GM13976 (cell line): ENCODE measurements around the gene USE1.
"Not testable (repeated sequence)": the region's sequence is repeated elsewhere in the genome, so short reads cannot be mapped to it uniquely, and the experiment has no call there.

Experiments used
- DNase-seq: peaks from one replicate; pipeline ENCODE4 v3.0.0; 2012; ENCODE audit warnings: low spot score
- CTCF ChIP-seq: IDR thresholded peaks from 2 replicates; pipeline ENCODE4 v1.5.1; 2012; ENCODE audit warnings: borderline replicate concordance, mild to moderate bottlenecking; ENCODE audit not compliant: insufficient read depth; ENCODE audit errors: extremely low read depth, missing control alignments, control extremely low read depth
- in situ Hi-C: fragments of 300-500 bp; cut with MboI; formaldehyde crosslinking; loops from one replicate; pipeline ENCODE4 v1.12.0; 2022; ENCODE audit warnings: low sequenced_read_pairs, mixed read lengths, inconsistent platforms; ENCODE audit not compliant: unreplicated experiment

Gene USE1

GRCh38 chr19:17178291-17178690, 36.9 kb upstream of the USE1 start:
- TF ChIP-seq CTCF = no peak
- no peak for DNase-seq
- in situ Hi-C loops = no loop called here

GRCh38 chr19:17180997-17181702, 34.0 kb upstream of the USE1 start:
- TF ChIP-seq CTCF = no peak
- DNase-seq = no peak
- in situ Hi-C loops = no loop called here

- in situ Hi-C loops = no loop called here
- TF ChIP-seq CTCF = no peak
- peak; percentile 71 for DNase-seq
Observed at GRCh38 chr19:17183271-17183761, 31.8 kb upstream of the USE1 start.

- in situ Hi-C loops = no loop called here
- no peak for TF ChIP-seq CTCF
- peak; percentile 73 for DNase-seq
Observed at GRCh38 chr19:17183858-17184321, 31.3 kb upstream of the USE1 start.

GRCh38 chr19:17184371-17184841, 30.8 kb upstream of the USE1 start:
- in situ Hi-C loops = no loop called here
- no peak for TF ChIP-seq CTCF
- DNase-seq = no peak

GRCh38 chr19:17185590-17185989, 29.6 kb upstream of the USE1 start:
- TF ChIP-seq CTCF = no peak
- DNase-seq = no peak
- in situ Hi-C loops = no loop called here

- in situ Hi-C loops, DNase-seq: not testable (repeated sequence)
Observed at GRCh38 chr19:17191736-17192135, 23.4 kb upstream of the USE1 start.
